ENCODE measurements around the gene FZD4. TPM values are rescaled to one million over a fixed set of nuclear protein-coding genes. Genes with fewer than 3 reads are reported as not detected.
A peak's percentile ranks its signal among the peaks of the same experiment; 100 is the strongest.
"Not testable (repeated sequence)": the region's sequence is repeated elsewhere in the genome, so short reads cannot be mapped to it uniquely, and the experiment has no call there.

The FZD4 gene
- total RNA-seq = 0.27 TPM

GRCh38 chr11:86955361-86956120 is at the start of gene FZD4:
Gene FZD4 (minus strand): TSS chr11:86955395. CDS start chr11:86955085, 310 bp downstream.
- peak in 2 of 3 donors; percentile 80 to 83 for DNase-seq (ENCODE audit: low read depth in 2 of 3, low spot score in 2 of 3)

- not testable (repeated sequence) for DNase-seq (ENCODE audit: low read depth in 2 of 3, low spot score in 2 of 3)
Measured at GRCh38 chr11:87004281-87004680, 49.1 kb upstream of the FZD4 start.

- DNase-seq (ENCODE audit: low read depth in 2 of 3, low spot score in 2 of 3) = no peak
Measured at GRCh38 chr11:87002918-87003317, 47.7 kb upstream of the FZD4 start.

- no peak for DNase-seq (ENCODE audit: low read depth in 2 of 3, low spot score in 2 of 3)
Measured at GRCh38 chr11:86999859-87000753, 44.9 kb upstream of the FZD4 start.

GRCh38 chr11:86999388-86999787 is 44.2 kb upstream of the FZD4 start:
- no peak for DNase-seq (ENCODE audit: low read depth in 2 of 3, low spot score in 2 of 3)

GRCh38 chr11:86996953-86997570 is 41.9 kb upstream of the FZD4 start:
- DNase-seq (ENCODE audit: low read depth in 2 of 3, low spot score in 2 of 3) = no peak

GRCh38 chr11:86993031-86993430 is 37.8 kb upstream of the FZD4 start:
- no peak for DNase-seq (ENCODE audit: low read depth in 2 of 3, low spot score in 2 of 3)

- not testable (repeated sequence) for DNase-seq (ENCODE audit: low read depth in 2 of 3, low spot score in 2 of 3)
Measured at GRCh38 chr11:86992340-86992739, 37.1 kb upstream of the FZD4 start.

GRCh38 chr11:86991341-86991740 is 36.1 kb upstream of the FZD4 start:
- no peak for DNase-seq (ENCODE audit: low read depth in 2 of 3, low spot score in 2 of 3)

- no peak for DNase-seq (ENCODE audit: low read depth in 2 of 3, low spot score in 2 of 3)
Measured at GRCh38 chr11:86990515-86990914, 35.3 kb upstream of the FZD4 start.

GRCh38 chr11:86990031-86990430 is 34.8 kb upstream of the FZD4 start:
- no peak for DNase-seq (ENCODE audit: low read depth in 2 of 3, low spot score in 2 of 3)

GRCh38 chr11:86988351-86988881 is 33.2 kb upstream of the FZD4 start:
- no peak for DNase-seq (ENCODE audit: low read depth in 2 of 3, low spot score in 2 of 3)

GRCh38 chr11:86987679-86988078 is 32.5 kb upstream of the FZD4 start:
- no peak for DNase-seq (ENCODE audit: low read depth in 2 of 3, low spot score in 2 of 3)

GRCh38 chr11:86984701-86985100 is 29.5 kb upstream of the FZD4 start:
- no peak for DNase-seq (ENCODE audit: low read depth in 2 of 3, low spot score in 2 of 3)

- no peak for DNase-seq (ENCODE audit: low read depth in 2 of 3, low spot score in 2 of 3)
Measured at GRCh38 chr11:86983021-86983488, 27.9 kb upstream of the FZD4 start.

- no peak for DNase-seq (ENCODE audit: low read depth in 2 of 3, low spot score in 2 of 3)
Measured at GRCh38 chr11:86981777-86982540, 26.8 kb upstream of the FZD4 start.

- no peak for DNase-seq (ENCODE audit: low read depth in 2 of 3, low spot score in 2 of 3)
Measured at GRCh38 chr11:86980086-86980796, 25.0 kb upstream of the FZD4 start.

- peak in 1 of 3 donors; percentile 60 for DNase-seq (ENCODE audit: low read depth in 2 of 3, low spot score in 2 of 3)
Measured at GRCh38 chr11:86978756-86979608, 23.8 kb upstream of the FZD4 start.

- no peak for DNase-seq (ENCODE audit: low read depth in 2 of 3, low spot score in 2 of 3)
Measured at GRCh38 chr11:86978247-86978646, 23.1 kb upstream of the FZD4 start.

Data from hematopoietic multipotent progenitor cell (in vitro differentiated cells).